OCI-LY7 (cell line): ENCODE measurements around the gene DSN1. TPM values are rescaled to one million over a fixed set of nuclear protein-coding genes. Genes with fewer than 3 reads are reported as not detected.

Experiments used
- BruUV-seq: library from RNA; stranded (reverse); fragments of 400-500 nt; replicated peaks from 2 replicates; lab custom pipeline; 2021; lab: Mats Ljungman, UMichigan
- CTCF ChIA-PET: fragments of 300-600 bp; sonication (Branson Sonifier 250); formaldehyde crosslinking; loops from one replicate; lab custom pipeline; 2022; ENCODE audit warnings: antibody characterized with exemption; ENCODE audit not compliant: unreplicated experiment; lab: Charles Lee
- POLR2A ChIA-PET: fragments of 300-600 bp; sonication (Branson Sonifier 250); formaldehyde crosslinking; loops from one replicate; lab custom pipeline; 2022; ENCODE audit warnings: antibody characterized with exemption; lab: Charles Lee
- DNase-seq: peaks from one replicate; pipeline ENCODE4 v3.0.0-alpha.2; 2015; ENCODE audit warnings: low spot score
- H2AFZ ChIP-seq: fragments of 200-600 bp; sonication (generic), shearing (Covaris generic); 2 replicates; pipeline ENCODE4 v1.6.1; 2014; ENCODE audit warnings: mild to moderate bottlenecking, antibody characterized with exemption, low read length, moderate library complexity
- H3K27ac ChIP-seq: fragments of 200-600 bp; sonication (generic); 2 replicates; pipeline ENCODE4 v1.5.1; 2014; ENCODE audit warnings: mixed run types, low read depth, mild to moderate bottlenecking, moderate library complexity, low read length, inconsistent platforms; ENCODE audit not compliant: poor library complexity, severe bottlenecking
- H3K36me3 ChIP-seq: fragments of 200-600 bp; sonication (generic); 2 replicates; pipeline ENCODE4 v1.6.1; 2014; ENCODE audit warnings: mild to moderate bottlenecking, antibody characterized with exemption, low read length, moderate library complexity, mixed read lengths; ENCODE audit not compliant: insufficient read depth
- H3K4me1 ChIP-seq: fragments of 200-600 bp; sonication (generic); 2 replicates; pipeline ENCODE4 v1.5.1; 2014; ENCODE audit warnings: mild to moderate bottlenecking, low read length; ENCODE audit not compliant: insufficient read depth, poor library complexity, severe bottlenecking
- H3K4me2 ChIP-seq: fragments of 200-600 bp; sonication (generic); 2 replicates; pipeline ENCODE4 v1.6.1; 2014; ENCODE audit warnings: mild to moderate bottlenecking, low read length
- H3K4me3 ChIP-seq: fragments of 200-600 bp; sonication (generic); 2 replicates; pipeline ENCODE4 v1.5.1; 2014; ENCODE audit warnings: mild to moderate bottlenecking, low read depth, low read length; ENCODE audit not compliant: poor library complexity, severe bottlenecking
- H3K79me2 ChIP-seq: fragments of 200-600 bp; sonication (generic); 2 replicates; pipeline ENCODE4 v1.6.1; 2016; ENCODE audit warnings: low read depth, mild to moderate bottlenecking, low read length, moderate library complexity, mixed read lengths; ENCODE audit not compliant: insufficient read depth
- H3K9me2 ChIP-seq: fragments of 200-600 bp; sonication (generic); 2 replicates; pipeline ENCODE4 v1.6.1; 2016; ENCODE audit warnings: mild to moderate bottlenecking, low read length, mixed read lengths; ENCODE audit not compliant: insufficient read depth
- H3K9me3 ChIP-seq: fragments of 200-600 bp; sonication (generic); 2 replicates; pipeline ENCODE4 v1.6.1; 2014; ENCODE audit warnings: mild to moderate bottlenecking, mixed run types, low read length, mixed read lengths
- H4K20me1 ChIP-seq: fragments of 200-600 bp; sonication (generic); 2 replicates; pipeline ENCODE4 v1.6.1; 2014; ENCODE audit warnings: mild to moderate bottlenecking, antibody characterized with exemption, low read length, moderate library complexity, mixed read lengths; ENCODE audit not compliant: insufficient read depth
- EZH2phosphoT487 ChIP-seq: fragments of 200-600 bp; sonication (generic); IDR thresholded peaks from 2 replicates; pipeline ENCODE4 v1.6.1; 2018; ENCODE audit warnings: low read depth, borderline replicate concordance, mild to moderate bottlenecking, mixed run types, antibody characterized with exemption, low read length, moderate library complexity, mixed read lengths
- intact Hi-C: fragments of 100-400 bp; cut with micrococcal nuclease; formaldehyde crosslinking; loops from one replicate; pipeline ENCODE4 v1.10.0; 2022; ENCODE audit not compliant: unreplicated experiment
- total RNA-seq, 2 experiments: library from RNA; depleted of rRNA in 1 of 2; stranded (reverse); fragments of >200 nt in 1 of 2; shearing (Covaris generic) in 1 of 2; gene quantifications; 2 replicates each; pipeline ENCODE4 v1.2.3, GENCODE V29; 2014 to 2022
- TF ChIP-seq, protein P1 (sequence below): fragments of 200-600 bp; sonication (generic); conservative IDR thresholded peaks from 2 replicates; pipeline ENCODE4 v1.5.1; 2014; ENCODE audit warnings: mild to moderate bottlenecking, antibody characterized with exemption, low read length, moderate library complexity, mixed read lengths

The DSN1 gene
- total RNA-seq, 2 experiments from 2014 or later: 33.0 to 37.6 TPM

DNA sequence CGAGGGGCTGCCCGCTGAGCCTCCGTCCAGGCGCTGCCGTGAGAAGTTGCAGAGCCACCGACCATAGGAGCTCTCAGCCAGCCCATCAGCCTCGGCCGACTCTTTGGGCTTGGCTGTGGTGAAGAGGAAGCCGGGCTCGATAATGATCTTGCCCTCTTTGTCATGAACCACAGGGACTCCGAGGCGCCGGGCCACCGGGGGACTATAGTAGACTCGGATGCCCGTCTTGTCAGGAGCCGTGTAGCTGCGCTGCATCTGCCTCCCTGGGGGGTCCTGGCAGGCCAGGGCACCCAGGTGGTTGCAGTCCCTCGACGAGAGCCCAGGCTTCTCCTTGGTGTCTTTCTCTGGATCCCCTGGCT lies 20.5 kb upstream of the DSN1 start:
- no peaks in the 10 kb centered on the region for H3K9me2 ChIP-seq
- intact Hi-C loops: no loop called here
- no peak for DNase-seq
- peaks cover 13% of the 10 kb centered on the region; the same call in 1 of the 2 replicates for H3K36me3 ChIP-seq
- no TSS peak for BruUV-seq
- peaks cover 20% of the 10 kb centered on the region for H3K4me1 ChIP-seq
- ChIA-PET POLR2A (no interaction called here), CTCF (no interaction called here)
- H4K20me1 ChIP-seq: no peaks in the 10 kb centered on the region
- no peaks in the 10 kb centered on the region for H3K79me2 ChIP-seq
- no peak overlapping the region for H3K4me2 ChIP-seq
- H3K27ac ChIP-seq: no peak overlapping the region
- no peaks in the 10 kb centered on the region for H3K9me3 ChIP-seq
- no peak for TF ChIP-seq EZH2phosphoT487
- TF ChIP-seq, protein P1, sequence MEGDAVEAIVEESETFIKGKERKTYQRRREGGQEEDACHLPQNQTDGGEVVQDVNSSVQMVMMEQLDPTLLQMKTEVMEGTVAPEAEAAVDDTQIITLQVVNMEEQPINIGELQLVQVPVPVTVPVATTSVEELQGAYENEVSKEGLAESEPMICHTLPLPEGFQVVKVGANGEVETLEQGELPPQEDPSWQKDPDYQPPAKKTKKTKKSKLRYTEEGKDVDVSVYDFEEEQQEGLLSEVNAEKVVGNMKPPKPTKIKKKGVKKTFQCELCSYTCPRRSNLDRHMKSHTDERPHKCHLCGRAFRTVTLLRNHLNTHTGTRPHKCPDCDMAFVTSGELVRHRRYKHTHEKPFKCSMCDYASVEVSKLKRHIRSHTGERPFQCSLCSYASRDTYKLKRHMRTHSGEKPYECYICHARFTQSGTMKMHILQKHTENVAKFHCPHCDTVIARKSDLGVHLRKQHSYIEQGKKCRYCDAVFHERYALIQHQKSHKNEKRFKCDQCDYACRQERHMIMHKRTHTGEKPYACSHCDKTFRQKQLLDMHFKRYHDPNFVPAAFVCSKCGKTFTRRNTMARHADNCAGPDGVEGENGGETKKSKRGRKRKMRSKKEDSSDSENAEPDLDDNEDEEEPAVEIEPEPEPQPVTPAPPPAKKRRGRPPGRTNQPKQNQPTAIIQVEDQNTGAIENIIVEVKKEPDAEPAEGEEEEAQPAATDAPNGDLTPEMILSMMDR: no peak
- no peak overlapping the region for H3K4me3 ChIP-seq
- H2AFZ ChIP-seq: no peak overlapping the region

DNA sequence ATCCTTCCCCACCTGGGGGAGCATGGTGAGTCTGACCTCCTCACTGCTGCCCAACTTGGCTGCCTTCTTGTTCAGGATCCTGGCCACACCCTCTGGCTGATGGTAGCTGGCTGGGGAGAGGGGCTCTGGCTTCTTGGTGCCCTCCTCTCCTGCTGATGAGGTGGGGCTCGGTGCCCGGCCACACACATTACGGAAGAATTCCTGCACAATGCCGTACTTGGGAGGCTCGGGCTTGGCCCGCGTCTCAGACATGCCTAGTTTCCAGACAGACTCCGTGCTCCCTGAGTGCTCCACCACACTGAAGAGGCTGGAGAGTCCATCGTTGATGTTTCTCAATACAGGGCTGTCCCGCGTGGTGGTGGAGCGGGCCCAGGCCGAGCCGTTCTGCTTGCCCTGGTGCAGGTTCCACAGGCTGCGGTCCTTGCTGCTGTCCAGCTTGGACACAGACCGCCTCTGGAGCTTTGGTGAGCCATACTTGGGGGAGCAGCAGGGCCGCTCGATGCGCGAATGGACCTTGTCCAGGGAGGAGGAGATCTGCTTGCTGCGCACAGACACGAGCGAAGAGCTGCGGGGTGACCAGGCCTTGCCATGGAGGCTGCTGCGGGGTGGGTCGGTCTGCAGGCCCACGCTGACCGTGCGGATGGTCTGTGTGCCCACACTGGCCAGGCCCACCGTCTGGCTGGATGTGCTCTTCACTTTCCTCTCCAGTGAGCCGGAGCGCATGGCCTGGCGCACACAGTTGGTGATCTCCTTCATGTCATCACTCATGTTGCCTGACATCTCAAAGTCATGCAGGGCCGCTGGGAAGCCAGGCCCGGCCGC lies 19.9 kb upstream of the DSN1 start:
- intact Hi-C loops: no loop called here
- H4K20me1 ChIP-seq: no peaks in the 10 kb centered on the region
- CTCF ChIA-PET: interaction anchor here (1.3 kb wide), 1 partner anchor 42 kb away, joined by 4 read pairs; no protein-coding TSS in a partner anchor
- no peak for DNase-seq
- H2AFZ ChIP-seq: 0 out of 2 replicates have a peak overlapping the region, but pooled peaks have one; percentile 1
- no peaks in the 10 kb centered on the region for H3K9me2 ChIP-seq
- H3K36me3 ChIP-seq: peaks cover 13% of the 10 kb centered on the region; the same call in 1 of the 2 replicates
- POLR2A ChIA-PET: interaction anchor here (0.6 to 2.3 kb wide), 4 partner anchors 20 to 189 kb away, joined by 3 to 7 read pairs (median 4); partner anchors contain the start of gene DSN1
- peak overlapping the region; percentile 40 for H3K27ac ChIP-seq
- peak overlapping the region; percentile 39 for H3K4me2 ChIP-seq
- H3K79me2 ChIP-seq: no peaks in the 10 kb centered on the region
- no peaks in the 10 kb centered on the region for H3K9me3 ChIP-seq
- peaks cover 20% of the 10 kb centered on the region for H3K4me1 ChIP-seq
- TF ChIP-seq, protein P1: no peak
- TF ChIP-seq EZH2phosphoT487: no peak
- BruUV-seq: no TSS peak
- no peak overlapping the region for H3K4me3 ChIP-seq
